Activated CD4-positive, alpha-beta T cell treated with anti-CD3 and anti-CD28 coated beads for 48 hours (primary cell): Measurements from ENCODE around the gene ANGPTL2.

Experiments
- DNase-seq: peaks from one replicate; pipeline ENCODE4 v3.0.0-alpha.2; 2020

ANGPTL2 gene

GRCh38 chr9:127045148-127045547 lies 77.3 kb downstream of the ANGPTL2 start:
- DNase-seq, result no peak

GRCh38 chr9:127039492-127039891 lies 82.9 kb downstream of the ANGPTL2 start:
- no peak for DNase-seq

GRCh38 chr9:127038531-127038930 lies 83.9 kb downstream of the ANGPTL2 start:
- no peak for DNase-seq
